Hepatocyte (in vitro differentiated cells): ENCODE measurements around the gene SNRPB2.

Source experiments
- CTCF ChIP-seq: fragments of 200-600 bp; sonication (generic); IDR thresholded peaks from 2 replicates; pipeline ENCODE4 v1.5.1; 2016; ENCODE audit warnings: antibody characterized with exemption, mild to moderate bottlenecking; ENCODE audit not compliant: poor library complexity
- EZH2 ChIP-seq: fragments of 200-600 bp; sonication (generic); IDR thresholded peaks from 2 replicates; pipeline ENCODE4 v1.6.1; 2016; ENCODE audit warnings: antibody characterized with exemption, mild to moderate bottlenecking, borderline replicate concordance

- TF ChIP-seq CTCF (no peak), EZH2 (no peak)
These were observed 17.5 kb downstream of the SNRPB2 start for GRCh38 chr20:16747291-16747811.
